ENCODE results near the gene NIPAL3. TPM values are rescaled to one million over a fixed set of nuclear protein-coding genes. Genes with fewer than 3 reads are reported as not detected.

The NIPAL3 gene
- total RNA-seq, 4 donors from 2014 or later = 34.8 to 55.8 (median 46.8) TPM

GRCh38 chr1:24384251-24385090, 31.1 kb upstream of the NIPAL3 start:
- no peaks in the 10 kb centered on the region for H3K9me3 ChIP-seq
- no peak overlapping the region for H3K4me3 ChIP-seq
- peak overlapping the region in 1 of 4 donors; percentile 34 for H3K27ac ChIP-seq
- intact Hi-C loops (cut with DNase I; ENCODE audit: low total_unique reads) (no loop called here), in situ Hi-C loops (cut with MboI; ENCODE audit: low pct_ligation_motif_present in 1 of 4, low pct_unique_long_range_greater_than_20kb in 1 of 4, low sequenced_read_pairs in 3 of 4) (loop anchor here in 2 of 4 donors (5.0 to 25.0 kb wide), 2 partner anchors 182 to 322 kb away; no protein-coding TSS in a partner anchor)
- H3K36me3 ChIP-seq = no peaks in the 10 kb centered on the region
- 54 to 77% methylated on average over 8 to 13 of the region's 13 CpGs for WGBS, 2 donors (ENCODE audit: low coverage in 1 of 2)
- TF ChIP-seq POLR2AphosphoS5 (IDR thresholded peaks at IDR 0.05) (no peak), CTCF (IDR thresholded peaks at IDR 0.05) (no peak), EP300 (IDR thresholded peaks at IDR 0.05; ENCODE audit: low read depth) (no peak), POLR2A (IDR thresholded peaks at IDR 0.05) (no peak)
- DNase-seq = peak; percentile 35
- no peaks in the 10 kb centered on the region for H3K27me3 ChIP-seq
- H3K4me1 ChIP-seq = peaks cover 0 to 38% (median 18%) of the 10 kb centered on the region in 4 donors

- Histone ChIP-seq H3K27me3 (no peaks in the 10 kb centered on the region), H3K36me3 (no peaks in the 10 kb centered on the region), H3K27ac (peak overlapping the region in 1 of 4 donors; percentile 34), H3K4me1 (peaks cover 0 to 37% (median 15%) of the 10 kb centered on the region in 4 donors), H3K4me3 (no peak overlapping the region), H3K9me3 (no peaks in the 10 kb centered on the region)
- WGBS, 2 donors (ENCODE audit: low coverage in 1 of 2) = 89 to 100% methylated on average over 5 to 12 of the region's 12 CpGs
- intact Hi-C loops (cut with DNase I; ENCODE audit: low total_unique reads) = no loop called here
- no peak for TF ChIP-seq POLR2AphosphoS5 (IDR thresholded peaks at IDR 0.05)
- TF ChIP-seq CTCF (IDR thresholded peaks at IDR 0.05) = peak; percentile 18 to 46 (median 26)
- TF ChIP-seq POLR2A (IDR thresholded peaks at IDR 0.05) = no peak
- no peak for TF ChIP-seq EP300 (IDR thresholded peaks at IDR 0.05; ENCODE audit: low read depth)
- in situ Hi-C loops (cut with MboI; ENCODE audit: low pct_ligation_motif_present in 1 of 4, low pct_unique_long_range_greater_than_20kb in 1 of 4, low sequenced_read_pairs in 3 of 4) = loop anchor here in 2 of 4 donors (5.0 to 25.0 kb wide), 2 partner anchors 183 to 323 kb away; no protein-coding TSS in a partner anchor
- DNase-seq = no peak
Measured at GRCh38 chr1:24385160-24385940, 30.3 kb upstream of the NIPAL3 start.

GRCh38 chr1:24386241-24386640, 29.4 kb upstream of the NIPAL3 start:
- WGBS, 2 donors (ENCODE audit: low coverage in 1 of 2) = 71 to 88% methylated on average over 5 to 9 of the region's 9 CpGs
- H3K4me1 ChIP-seq = peaks cover 0 to 35% (median 7%) of the 10 kb centered on the region in 4 donors
- intact Hi-C loops (cut with DNase I; ENCODE audit: low total_unique reads) = no loop called here
- in situ Hi-C loops (cut with MboI; ENCODE audit: low pct_ligation_motif_present in 1 of 4, low pct_unique_long_range_greater_than_20kb in 1 of 4, low sequenced_read_pairs in 3 of 4) = loop anchor here in 2 of 4 donors (5.0 to 25.0 kb wide), 2 partner anchors 184 to 324 kb away; no protein-coding TSS in a partner anchor
- no peak for DNase-seq
- H3K9me3 ChIP-seq = no peaks in the 10 kb centered on the region
- H3K27me3 ChIP-seq = no peaks in the 10 kb centered on the region
- H3K36me3 ChIP-seq = no peaks in the 10 kb centered on the region
- H3K27ac ChIP-seq = no peak overlapping the region
- TF ChIP-seq CTCF (IDR thresholded peaks at IDR 0.05) (no peak), POLR2AphosphoS5 (IDR thresholded peaks at IDR 0.05) (no peak), EP300 (IDR thresholded peaks at IDR 0.05; ENCODE audit: low read depth) (no peak), POLR2A (IDR thresholded peaks at IDR 0.05) (no peak)
- H3K4me3 ChIP-seq = no peak overlapping the region

- 80 to 92% methylated on average over 1 to 11 of the region's 11 CpGs for whole genome bisulfite sequencing, 2 donors (ENCODE audit: low coverage in 1 of 2)
- TF ChIP-seq POLR2A (IDR thresholded peaks at IDR 0.05) (no peak), EP300 (IDR thresholded peaks at IDR 0.05; ENCODE audit: low read depth) (no peak), POLR2AphosphoS5 (IDR thresholded peaks at IDR 0.05) (no peak)
- Histone ChIP-seq H3K27ac (no peak overlapping the region), H3K4me1 (peaks cover 4 to 35% (median 8%) of the 10 kb centered on the region in 4 donors), H3K4me3 (no peak overlapping the region), H3K27me3 (no peaks in the 10 kb centered on the region), H3K36me3 (no peaks in the 10 kb centered on the region), H3K9me3 (no peaks in the 10 kb centered on the region)
- DNase-seq = no peak
- intact Hi-C loops (cut with DNase I; ENCODE audit: low total_unique reads) = no loop called here
- in situ Hi-C loops (cut with MboI; ENCODE audit: low pct_ligation_motif_present in 1 of 4, low pct_unique_long_range_greater_than_20kb in 1 of 4, low sequenced_read_pairs in 3 of 4) = loop anchor here in 2 of 4 donors (5.0 to 25.0 kb wide), 2 partner anchors 185 to 325 kb away; no protein-coding TSS in a partner anchor
Measured at GRCh38 chr1:24386931-24387330, 28.7 kb upstream of the NIPAL3 start.
